HG03097 (cell line): ENCODE results near the gene CRKL.
"Not testable (repeated sequence)": the region's sequence is repeated elsewhere in the genome, so short reads cannot be mapped to it uniquely, and the experiment has no call there.

Experiments
- ATAC-seq: cut with Tn5 transposase; IDR thresholded peaks from one replicate; pipeline ENCODE4 v1.9.1; 2021; ENCODE audit not compliant: unreplicated experiment, low FRiP score

CRKL gene

GRCh38 chr22:20899827-20900423 is 17.3 kb upstream of the CRKL start:
- no peak for ATAC-seq

GRCh38 chr22:20901093-20902033 is 15.8 kb upstream of the CRKL start:
- not testable (repeated sequence) for ATAC-seq

GRCh38 chr22:20903093-20903492 is 14.1 kb upstream of the CRKL start:
- ATAC-seq = no peak

- ATAC-seq = no peak
Measured at GRCh38 chr22:20904008-20904979, 12.9 kb upstream of the CRKL start.

- no peak for ATAC-seq
Measured at GRCh38 chr22:20904980-20905355, 12.2 kb upstream of the CRKL start.

GRCh38 chr22:20905415-20906386 is 11.5 kb upstream of the CRKL start:
- ATAC-seq = no peak

- no peak for ATAC-seq
Measured at GRCh38 chr22:20906387-20906767, 10.8 kb upstream of the CRKL start.

- ATAC-seq = not testable (repeated sequence)
Measured at GRCh38 chr22:20908717-20909116, 8.5 kb upstream of the CRKL start.

- ATAC-seq = no peak
Measured at GRCh38 chr22:20909543-20910303, 7.5 kb upstream of the CRKL start.

- no peak for ATAC-seq
Measured at GRCh38 chr22:20912494-20912893, 4.7 kb upstream of the CRKL start.

GRCh38 chr22:20918663-20919218 is 1.5 kb downstream of the CRKL start:
- ATAC-seq = no peak

GRCh38 chr22:20919718-20920117 is 2.5 kb downstream of the CRKL start:
- ATAC-seq = no peak

- ATAC-seq = no peak
Measured at GRCh38 chr22:20920881-20921203, 3.6 kb downstream of the CRKL start.

- no peak for ATAC-seq
Measured at GRCh38 chr22:20922141-20922751, 5.0 kb downstream of the CRKL start.

- ATAC-seq = no peak
Measured at GRCh38 chr22:20926243-20926642, 9.0 kb downstream of the CRKL start.

GRCh38 chr22:20927940-20928572 is 10.8 kb downstream of the CRKL start:
- ATAC-seq = no peak

- ATAC-seq = no peak
Measured at GRCh38 chr22:20928573-20928967, 11.4 kb downstream of the CRKL start.

- ATAC-seq = no peak
Measured at GRCh38 chr22:20930004-20930403, 12.8 kb downstream of the CRKL start.
